Naive thymus-derived CD8-positive, alpha-beta T cell (primary cell): ENCODE results near the gene SPX. TPM values are rescaled to one million over a fixed set of nuclear protein-coding genes. Genes with fewer than 3 reads are reported as not detected.

Source experiments
- ATAC-seq, 2 donors: fragments of 150-1000 bp; cut with Tn5 transposase in 1 of 2; sonication (Bioruptor Pico), chemical (Tn5 transposase) in 1 of 2; 1 replicate in 1 of 2; 2 replicates in 1 of 2; pipeline ENCODE4 v1.10.0; 2021; ENCODE audit warnings: mild to moderate bottlenecking in 2 of 2, moderate library complexity in 2 of 2
- POLR2A ChIA-PET: fragments of 350-600 bp; sonication (Branson Sonifier 250); formaldehyde crosslinking; loops from one replicate; lab custom pipeline; 2021; ENCODE audit warnings: antibody characterized with exemption; lab: Charles Lee
- DNase-seq, 10 donors: peaks; one replicate each; pipeline versions ENCODE4 v3.0.0 to v3.0.0-alpha.2; 2020 to 2022
- H3K27ac Mint-ChIP-seq, 10 donors: one replicate each; pipeline ENCODE4 v1.8.0; 2020 to 2022; ENCODE audit warnings: mild to moderate bottlenecking in 10 of 10, mixed read lengths in 10 of 10, moderate library complexity in 4 of 10, inconsistent platforms in 1 of 10
- H3K27me3 Mint-ChIP-seq, 5 donors: one replicate each; pipeline ENCODE4 v1.8.0; 2021 to 2022; ENCODE audit warnings: mixed read lengths in 5 of 5
- H3K36me3 Mint-ChIP-seq, 3 donors: one replicate each; pipeline ENCODE4 v1.8.0; 2020 to 2022; ENCODE audit warnings: mixed read lengths in 3 of 3, mild to moderate bottlenecking in 2 of 3, inconsistent platforms in 1 of 3
- H3K4me1 Mint-ChIP-seq, 4 donors: one replicate each; pipeline ENCODE4 v1.8.0; 2021 to 2022; ENCODE audit warnings: mixed read lengths in 4 of 4
- H3K4me3 Mint-ChIP-seq, 10 donors: one replicate each; pipeline ENCODE4 v1.8.0; 2020 to 2022; ENCODE audit warnings: mild to moderate bottlenecking in 10 of 10, mixed read lengths in 10 of 10, moderate library complexity in 6 of 10, inconsistent platforms in 1 of 10
- H3K9me3 Mint-ChIP-seq, 9 donors: one replicate each; pipeline ENCODE4 v1.8.0; 2020 to 2022; ENCODE audit warnings: mixed read lengths in 9 of 9, mild to moderate bottlenecking in 3 of 9, inconsistent platforms in 1 of 9, moderate library complexity in 1 of 9
- polyA plus RNA-seq, 3 donors: library from polyadenylated mRNA; unstranded; fragments of 300-500 nt; fragmentation: Illumina TruSeq; gene quantifications; one replicate each; pipeline ENCODE4 v1.2.3, GENCODE V29; 2021
- total RNA-seq, 8 experiments: library from RNA in 2 of 8; stranded (reverse) in 2 of 8; gene quantifications; one replicate each; pipeline ENCODE4 v1.2.3 and lab custom pipeline; 2021 to 2026

The SPX gene
- total and polyA plus RNA-seq, 5 experiments from 2014 or later = 0.20 to 0.36 (median 0.21) TPM; not detected in 1

- Mint-ChIP-seq H3K27me3 (no peaks in the 10 kb centered on the region), H3K4me3 (no peak overlapping the region), H3K36me3 (peaks cover 5 to 49% (median 9%) of the 10 kb centered on the region in 3 donors), H3K27ac (peak overlapping the region in 1 of 10 donors; percentile 70), H3K4me1 (peaks cover 20 to 53% (median 45%) of the 10 kb centered on the region in 4 donors), H3K9me3 (no peaks in the 10 kb centered on the region)
- ATAC-seq (no peak), DNase-seq (no peak)
- POLR2A ChIA-PET = no interaction called here
These were observed 18.2 kb upstream of the SPX start for GRCh38 chr12:21507849-21508248.

- H3K27ac Mint-ChIP-seq = peak overlapping the region; percentile 76 to 95 (median 86)
- no peaks in the 10 kb centered on the region for H3K27me3 Mint-ChIP-seq
- POLR2A ChIA-PET = interaction anchor here (0.6 to 1.6 kb wide), 2 partner anchors 8 to 143 kb away, joined by 5 to 7 read pairs; partner anchors contain the start of genes GOLT1B and RECQL
- peak in 2 of 10 donors; percentile 8 to 29 for DNase-seq
- peaks cover 14 to 34% (median 29%) of the 10 kb centered on the region in 4 donors for H3K4me1 Mint-ChIP-seq
- peak; percentile 30 to 67 for ATAC-seq
- H3K9me3 Mint-ChIP-seq = no peaks in the 10 kb centered on the region
- peak overlapping the region; percentile 11 to 83 (median 55) for H3K4me3 Mint-ChIP-seq
- peaks cover 5 to 65% (median 11%) of the 10 kb centered on the region in 3 donors for H3K36me3 Mint-ChIP-seq
These were observed 16.3 kb upstream of the SPX start for GRCh38 chr12:21509768-21510167.

- no peak overlapping the region for H3K27ac Mint-ChIP-seq
- ATAC-seq (no peak), DNase-seq (no peak)
- no peak overlapping the region for H3K4me3 Mint-ChIP-seq
- peaks cover 0 to 48% (median 11%) of the 10 kb centered on the region in 3 donors for H3K36me3 Mint-ChIP-seq
- peaks cover 0 to 4% (median 0%) of the 10 kb centered on the region in 4 donors for H3K4me1 Mint-ChIP-seq
- no peaks in the 10 kb centered on the region for H3K9me3 Mint-ChIP-seq
- POLR2A ChIA-PET = no interaction called here
- H3K27me3 Mint-ChIP-seq = no peaks in the 10 kb centered on the region
These were observed 9.8 kb upstream of the SPX start for GRCh38 chr12:21516281-21516680.

GRCh38 chr12:21518451-21518850 is 7.6 kb upstream of the SPX start:
- ATAC-seq = no peak
- Mint-ChIP-seq H3K27ac (peak overlapping the region in 3 of 10 donors; percentile 1 to 60 (median 59)), H3K4me1 (no peaks in the 10 kb centered on the region), H3K27me3 (no peaks in the 10 kb centered on the region), H3K9me3 (no peaks in the 10 kb centered on the region), H3K36me3 (peaks cover 0 to 32% (median 11%) of the 10 kb centered on the region in 3 donors), H3K4me3 (no peak overlapping the region)
- POLR2A ChIA-PET = no interaction called here
- no peak for DNase-seq

- no peak for ATAC-seq
- H3K9me3 Mint-ChIP-seq = peaks cover 0 to 12% (median 4%) of the 10 kb centered on the region in 9 donors
- POLR2A ChIA-PET = no interaction called here
These were observed 4.6 kb upstream of the SPX start for GRCh38 chr12:21521541-21521940.

GRCh38 chr12:21523148-21523547 is 2.9 kb upstream of the SPX start:
- Mint-ChIP-seq H3K27me3 (peaks cover 0 to 13% (median 4%) of the 10 kb centered on the region in 5 donors), H3K4me1 (peaks cover 2 to 10% (median 5%) of the 10 kb centered on the region in 4 donors), H3K27ac (no peak overlapping the region), H3K36me3 (peaks cover 0 to 5% (median 0%) of the 10 kb centered on the region in 3 donors), H3K9me3 (peaks cover 0 to 12% (median 4%) of the 10 kb centered on the region in 9 donors), H3K4me3 (no peak overlapping the region)
- ATAC-seq (no peak), DNase-seq (no peak)
- POLR2A ChIA-PET = no interaction called here

More at GRCh38 chr12:21521541-21521940, 4.6 kb upstream of the SPX start:
- Mint-ChIP-seq H3K4me1 (no peaks in the 10 kb centered on the region), H3K36me3 (peaks cover 2 to 7% (median 5%) of the 10 kb centered on the region in 3 donors), H3K27me3 (peaks cover 0 to 8% (median 0%) of the 10 kb centered on the region in 5 donors), H3K27ac (no peak overlapping the region), H3K4me3 (no peak overlapping the region)
- DNase-seq = no peak

GRCh38 chr12:21526721-21527345 is 737 bp downstream of the SPX start:
- Mint-ChIP-seq H3K4me1 (peaks cover 2 to 11% (median 9%) of the 10 kb centered on the region in 4 donors), H3K27me3 (peaks cover 19 to 39% (median 31%) of the 10 kb centered on the region in 5 donors), H3K27ac (peak overlapping the region in 3 of 10 donors; percentile 14 to 72 (median 19)), H3K4me3 (peak overlapping the region; percentile 75 to 90 (median 82)), H3K36me3 (peaks cover 0 to 6% (median 5%) of the 10 kb centered on the region in 3 donors), H3K9me3 (peaks cover 0 to 12% (median 4%) of the 10 kb centered on the region in 9 donors)
- DNase-seq (no peak), ATAC-seq (no peak)
- POLR2A ChIA-PET = interaction anchor here (2.9 kb wide), 1 partner anchor 25 kb away, joined by 8 read pairs; the partner anchor contains the start of genes GOLT1B and RECQL

- Mint-ChIP-seq H3K36me3 (peaks cover 0 to 7% (median 5%) of the 10 kb centered on the region in 3 donors), H3K9me3 (peaks cover 0 to 12% (median 4%) of the 10 kb centered on the region in 9 donors), H3K27me3 (peaks cover 19 to 44% (median 33%) of the 10 kb centered on the region in 5 donors), H3K4me3 (peak overlapping the region; percentile 60 to 89 (median 80)), H3K27ac (no peak overlapping the region), H3K4me1 (peaks cover 2 to 11% (median 9%) of the 10 kb centered on the region in 4 donors)
- DNase-seq (peak; percentile 12 to 70 (median 50)), ATAC-seq (peak; percentile 97)
- POLR2A ChIA-PET = interaction anchor here (1.0 to 2.9 kb wide), 2 partner anchors 26 to 90 kb away, joined by 3 to 8 read pairs; partner anchors contain the start of genes GOLT1B, PYROXD1 and RECQL
These were observed 1.5 kb downstream of the SPX start for GRCh38 chr12:21527451-21528180.

- no peak for ATAC-seq
- no peak for DNase-seq
- Mint-ChIP-seq H3K27me3 (peaks cover 19 to 50% (median 33%) of the 10 kb centered on the region in 5 donors), H3K4me1 (peaks cover 2 to 11% (median 9%) of the 10 kb centered on the region in 4 donors), H3K36me3 (peaks cover 0 to 7% (median 5%) of the 10 kb centered on the region in 3 donors), H3K27ac (no peak overlapping the region), H3K9me3 (peaks cover 0 to 12% (median 4%) of the 10 kb centered on the region in 9 donors), H3K4me3 (peak overlapping the region in 5 of 10 donors; percentile 54 to 83 (median 75))
- POLR2A ChIA-PET = interaction anchor here (2.9 kb wide), 1 partner anchor 27 kb away, joined by 8 read pairs; the partner anchor contains the start of genes GOLT1B and RECQL
These were observed 2.9 kb downstream of the SPX start for GRCh38 chr12:21528953-21529352.

- POLR2A ChIA-PET = interaction anchor here (2.9 kb wide), 1 partner anchor 28 kb away, joined by 8 read pairs; the partner anchor contains the start of genes GOLT1B and RECQL
- Mint-ChIP-seq H3K4me3 (no peak overlapping the region), H3K36me3 (peaks cover 0 to 7% (median 5%) of the 10 kb centered on the region in 3 donors), H3K4me1 (peaks cover 2 to 11% (median 9%) of the 10 kb centered on the region in 4 donors), H3K9me3 (peaks cover 0 to 9% (median 2%) of the 10 kb centered on the region in 9 donors), H3K27me3 (peaks cover 19 to 55% (median 33%) of the 10 kb centered on the region in 5 donors), H3K27ac (no peak overlapping the region)
- ATAC-seq (no peak), DNase-seq (no peak)
These were observed 3.4 kb downstream of the SPX start for GRCh38 chr12:21529456-21529855.

GRCh38 chr12:21538061-21538653 is 12.1 kb downstream of the SPX start:
- DNase-seq = no peak
- Mint-ChIP-seq H3K9me3 (no peaks in the 10 kb centered on the region), H3K27me3 (peaks cover 0 to 13% (median 1%) of the 10 kb centered on the region in 5 donors)

GRCh38 chr12:21539797-21540196 is 13.7 kb downstream of the SPX start:
- H3K9me3 Mint-ChIP-seq = no peaks in the 10 kb centered on the region
- H3K27ac Mint-ChIP-seq = no peak overlapping the region
- peaks cover 0 to 2% (median 0%) of the 10 kb centered on the region in 4 donors for H3K4me1 Mint-ChIP-seq
- POLR2A ChIA-PET = no interaction called here
- ATAC-seq = no peak
- H3K4me3 Mint-ChIP-seq = no peak overlapping the region
- peaks cover 0 to 16% (median 1%) of the 10 kb centered on the region in 5 donors for H3K27me3 Mint-ChIP-seq
- DNase-seq = no peak
- H3K36me3 Mint-ChIP-seq = peaks cover 0 to under 1% (median 0%) of the 10 kb centered on the region in 3 donors

More at GRCh38 chr12:21538061-21538653, 12.1 kb downstream of the SPX start:
- no peaks in the 10 kb centered on the region for H3K4me1 Mint-ChIP-seq
- H3K36me3 Mint-ChIP-seq = peaks cover 0 to 2% (median 0%) of the 10 kb centered on the region in 3 donors
- H3K4me3 Mint-ChIP-seq = no peak overlapping the region
- POLR2A ChIA-PET = no interaction called here
- ATAC-seq = no peak
- H3K27ac Mint-ChIP-seq = no peak overlapping the region
